Ishikawa (cell line): ENCODE results near the gene MST1R.

Experiments
- CEBPB ChIP-seq: IDR thresholded peaks from 2 replicates; pipeline ENCODE4 v1.6.1; 2012
- CREB1 ChIP-seq: IDR thresholded peaks from 2 replicates; pipeline ENCODE4 v1.6.1; 2012; ENCODE audit warnings: low read depth
- EGR1 ChIP-seq: IDR thresholded peaks from 2 replicates; pipeline ENCODE4 v1.6.1; 2012
- EP300 ChIP-seq: IDR thresholded peaks from 2 replicates; pipeline ENCODE4 v1.6.1; 2012; ENCODE audit warnings: borderline replicate concordance
- MAX ChIP-seq: IDR thresholded peaks from 2 replicates; pipeline ENCODE4 v1.6.1; 2012
- NFIC ChIP-seq: IDR thresholded peaks from 2 replicates; pipeline ENCODE4 v1.6.1; 2012
- RAD21 ChIP-seq: IDR thresholded peaks from 2 replicates; pipeline ENCODE4 v1.6.1; 2012; ENCODE audit warnings: low read depth
- REST ChIP-seq: IDR thresholded peaks from 2 replicates; pipeline ENCODE4 v1.6.1; 2012; ENCODE audit warnings: low read depth, mild to moderate bottlenecking
- TAF1 ChIP-seq: IDR thresholded peaks from 2 replicates; pipeline ENCODE4 v1.6.1; 2012; ENCODE audit warnings: low read depth, mild to moderate bottlenecking
- TCF12 ChIP-seq: IDR thresholded peaks from 2 replicates; pipeline ENCODE4 v1.6.1; 2012; ENCODE audit warnings: low read depth
- TEAD4 ChIP-seq: IDR thresholded peaks from 2 replicates; pipeline ENCODE4 v1.6.1; 2012
- USF1 ChIP-seq: IDR thresholded peaks from 2 replicates; pipeline ENCODE4 v1.6.1; 2012
- YY1 ChIP-seq: IDR thresholded peaks from 2 replicates; pipeline ENCODE4 v1.6.1; 2012; ENCODE audit warnings: low read depth
- ZBTB7A ChIP-seq: IDR thresholded peaks from 2 replicates; pipeline ENCODE4 v1.6.1; 2012; ENCODE audit warnings: low read depth

The MST1R gene

GRCh38 chr3:49871531-49872153 lies 32.0 kb downstream of the MST1R start:
- TF ChIP-seq TCF12 (no peak), USF1 (peak; percentile 34; the same call in 1 of the 2 replicates), REST (no peak), EP300 (no peak), TEAD4 (no peak), ZBTB7A (no peak), NFIC (no peak), MAX (peak; percentile 73)

DNA sequence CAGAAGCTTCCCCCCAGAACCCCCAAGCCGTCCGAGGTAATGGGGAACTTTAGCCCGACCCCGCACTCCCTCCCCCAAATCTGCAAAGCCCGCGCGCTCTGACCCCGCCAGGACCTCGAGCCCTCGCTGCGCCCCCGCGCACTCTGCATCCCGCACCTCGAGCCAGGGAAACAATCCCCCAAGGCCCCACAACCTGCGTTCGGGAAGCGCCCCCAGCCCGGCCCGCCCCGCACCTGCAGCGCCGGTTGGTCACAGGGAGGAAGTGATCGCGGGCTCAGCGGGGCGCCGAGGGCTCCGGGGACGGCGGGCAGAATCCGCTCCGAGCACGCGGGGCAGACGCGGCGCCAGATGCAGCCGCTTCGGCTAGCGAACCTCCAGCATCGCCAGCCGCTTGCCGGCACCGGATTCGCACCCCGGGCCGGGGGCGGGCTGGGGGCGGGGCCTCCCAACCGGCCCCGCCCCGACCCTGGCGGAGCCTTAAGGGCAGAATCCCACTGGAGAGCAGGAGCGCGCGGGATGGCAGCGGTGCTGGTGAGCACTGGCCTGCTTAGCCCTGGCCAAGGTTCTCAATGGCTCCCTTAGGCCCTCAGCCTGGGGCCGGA lies 34.0 kb downstream of the MST1R start, which contains the start of gene CAMKV:
CAMKV (minus strand) TSS at position 382 of the 602 bp plus-strand sequence. CDS start 7,518 bp downstream, outside the sequence.
- TF ChIP-seq EGR1, result no peak
- peak; percentile 42 for TF ChIP-seq MAX
- TF ChIP-seq REST, result 0 out of 2 replicates have a peak, but pooled peaks have one; percentile 28

DNA sequence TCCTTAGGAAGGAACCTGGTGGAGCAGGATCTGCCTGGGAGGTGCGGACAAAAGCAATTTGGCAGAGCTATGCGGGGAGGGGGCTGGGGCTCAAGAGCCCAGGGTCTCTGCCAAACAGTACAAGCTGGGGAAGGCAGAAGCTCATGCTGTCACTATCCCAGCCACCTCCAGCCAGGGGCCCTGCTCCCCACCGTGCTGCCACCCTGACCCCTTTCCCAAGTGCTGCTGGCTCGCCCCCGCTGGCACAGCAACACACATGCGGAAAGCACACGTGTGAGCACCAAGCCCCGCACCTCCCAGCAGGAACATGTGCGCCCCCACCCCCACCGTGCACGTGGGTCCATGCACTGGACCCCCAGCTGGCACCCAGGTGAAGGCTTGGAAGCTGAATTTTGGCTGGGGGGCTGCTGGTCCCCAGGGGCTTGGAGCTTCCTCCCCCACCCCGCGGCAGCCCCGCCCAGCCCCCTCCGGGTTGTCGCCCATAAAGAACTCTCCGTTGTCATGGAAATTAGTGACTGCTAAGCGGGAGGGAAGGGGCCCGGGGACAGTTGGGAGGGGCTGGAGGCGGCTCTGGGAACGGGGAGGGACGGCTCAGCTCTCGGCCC lies 34.7 kb downstream of the MST1R start:
- TF ChIP-seq CREB1, result no peak
- no peak for TF ChIP-seq USF1
- no peak for TF ChIP-seq TEAD4
- no peak for TF ChIP-seq RAD21
- no peak for TF ChIP-seq ZBTB7A

DNA sequence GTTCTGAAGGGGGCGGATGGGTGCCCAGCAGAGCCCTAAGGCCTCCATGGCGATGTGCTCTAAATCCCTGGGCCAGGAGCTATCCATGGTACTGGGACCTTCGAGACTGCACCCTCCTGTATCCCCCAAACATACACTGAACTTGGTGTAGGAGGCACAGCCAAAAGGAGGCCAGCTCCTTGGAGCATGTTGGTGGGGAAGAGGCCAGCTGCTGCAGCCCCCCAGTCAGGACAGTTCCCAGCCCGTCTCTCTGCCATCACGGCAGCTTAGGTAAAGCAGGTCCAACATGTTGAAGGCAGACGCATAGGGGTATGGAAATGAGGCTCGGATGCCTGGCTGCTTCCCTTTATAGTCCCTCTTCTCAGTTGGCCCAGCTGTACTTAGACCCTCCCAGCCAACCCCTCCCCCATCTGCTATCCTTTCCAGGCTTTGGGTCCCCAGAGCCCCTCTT lies 35.8 kb downstream of the MST1R start:
- peak; percentile 98 for TF ChIP-seq REST
- TF ChIP-seq YY1, result 0 out of 2 replicates have a peak, but pooled peaks have one; percentile 31
- no peak for TF ChIP-seq TCF12

DNA sequence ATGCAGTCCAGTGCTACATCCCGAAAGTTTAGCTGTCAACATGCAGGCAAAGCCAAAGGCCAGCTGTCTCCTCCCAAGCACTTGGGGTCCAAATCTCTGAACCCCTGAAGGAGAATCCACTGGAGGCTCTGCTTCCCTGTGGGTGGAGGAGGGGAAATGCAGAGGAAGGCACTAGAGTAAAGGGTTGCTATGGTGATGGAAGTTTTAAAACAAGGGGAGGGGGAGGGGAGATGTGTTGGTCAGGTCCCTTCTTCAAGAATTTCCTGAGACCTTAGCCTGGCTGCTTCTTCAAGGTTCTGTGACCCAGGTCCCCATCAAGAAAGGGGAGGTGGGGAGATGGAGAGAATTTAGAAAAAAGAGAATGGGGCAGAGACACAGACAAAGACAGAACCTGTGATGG lies 36.3 kb downstream of the MST1R start:
- TF ChIP-seq USF1 (no peak), TAF1 (no peak), YY1 (no peak), CREB1 (no peak), EGR1 (no peak), CEBPB (no peak)
